Activated naive CD8-positive, alpha-beta T cell (primary cell): ENCODE results near the gene SLC26A9.

Experiments used
- H3K27ac Mint-ChIP-seq: one replicate; pipeline ENCODE4 v1.8.0; 2021; ENCODE audit warnings: mixed read lengths
- H3K27me3 Mint-ChIP-seq: one replicate; pipeline ENCODE4 v1.8.0; 2021; ENCODE audit warnings: mixed read lengths
- H3K36me3 Mint-ChIP-seq: one replicate; pipeline ENCODE4 v1.8.0; 2021; ENCODE audit warnings: mixed read lengths
- H3K4me1 Mint-ChIP-seq: one replicate; pipeline ENCODE4 v1.8.0; 2021; ENCODE audit warnings: low read depth, mixed read lengths
- H3K4me3 Mint-ChIP-seq: one replicate; pipeline ENCODE4 v1.8.0; 2021; ENCODE audit warnings: mild to moderate bottlenecking, mixed read lengths
- H3K9me3 Mint-ChIP-seq: one replicate; pipeline ENCODE4 v1.8.0; 2021; ENCODE audit warnings: low read depth, mixed read lengths

Gene SLC26A9

GRCh38 chr1:205929496-205930194, 13.6 kb downstream of the SLC26A9 start:
- H3K27me3 Mint-ChIP-seq: peaks cover 4% of the 10 kb centered on the region
- no peak overlapping the region for H3K4me3 Mint-ChIP-seq
- no peaks in the 10 kb centered on the region for H3K36me3 Mint-ChIP-seq
- H3K4me1 Mint-ChIP-seq: no peaks in the 10 kb centered on the region
- H3K27ac Mint-ChIP-seq: no peak overlapping the region
- H3K9me3 Mint-ChIP-seq: no peaks in the 10 kb centered on the region

- Mint-ChIP-seq H3K9me3 (no peaks in the 10 kb centered on the region), H3K4me1 (no peaks in the 10 kb centered on the region)
Measured at GRCh38 chr1:205928317-205928716, 14.9 kb downstream of the SLC26A9 start.

GRCh38 chr1:205927676-205928075, 15.6 kb downstream of the SLC26A9 start:
- peaks cover 1% of the 10 kb centered on the region for H3K27me3 Mint-ChIP-seq
- H3K27ac Mint-ChIP-seq: no peak overlapping the region
- H3K4me3 Mint-ChIP-seq: no peak overlapping the region
- no peaks in the 10 kb centered on the region for H3K4me1 Mint-ChIP-seq
- no peaks in the 10 kb centered on the region for H3K9me3 Mint-ChIP-seq
- no peaks in the 10 kb centered on the region for H3K36me3 Mint-ChIP-seq

More at GRCh38 chr1:205928317-205928716, 14.9 kb downstream of the SLC26A9 start:
- H3K36me3 Mint-ChIP-seq: no peaks in the 10 kb centered on the region
- H3K27me3 Mint-ChIP-seq: peaks cover 4% of the 10 kb centered on the region
- no peak overlapping the region for H3K4me3 Mint-ChIP-seq
- no peak overlapping the region for H3K27ac Mint-ChIP-seq

GRCh38 chr1:205927247-205927646, 16.0 kb downstream of the SLC26A9 start:
- Mint-ChIP-seq H3K27ac (no peak overlapping the region), H3K27me3 (no peaks in the 10 kb centered on the region), H3K36me3 (no peaks in the 10 kb centered on the region), H3K4me1 (no peaks in the 10 kb centered on the region), H3K4me3 (no peak overlapping the region), H3K9me3 (no peaks in the 10 kb centered on the region)

GRCh38 chr1:205926636-205927035, 16.6 kb downstream of the SLC26A9 start:
- H3K4me1 Mint-ChIP-seq: no peaks in the 10 kb centered on the region
- no peaks in the 10 kb centered on the region for H3K36me3 Mint-ChIP-seq
- no peak overlapping the region for H3K27ac Mint-ChIP-seq
- no peak overlapping the region for H3K4me3 Mint-ChIP-seq
- no peaks in the 10 kb centered on the region for H3K9me3 Mint-ChIP-seq
- no peaks in the 10 kb centered on the region for H3K27me3 Mint-ChIP-seq

GRCh38 chr1:205926213-205926612, 17.0 kb downstream of the SLC26A9 start:
- H3K36me3 Mint-ChIP-seq: no peaks in the 10 kb centered on the region
- no peaks in the 10 kb centered on the region for H3K27me3 Mint-ChIP-seq
- no peaks in the 10 kb centered on the region for H3K9me3 Mint-ChIP-seq
- no peak overlapping the region for H3K4me3 Mint-ChIP-seq
- H3K4me1 Mint-ChIP-seq: no peaks in the 10 kb centered on the region
- H3K27ac Mint-ChIP-seq: no peak overlapping the region

- no peaks in the 10 kb centered on the region for H3K27me3 Mint-ChIP-seq
- H3K9me3 Mint-ChIP-seq: no peaks in the 10 kb centered on the region
- no peaks in the 10 kb centered on the region for H3K36me3 Mint-ChIP-seq
- H3K4me3 Mint-ChIP-seq: no peak overlapping the region
- no peak overlapping the region for H3K27ac Mint-ChIP-seq
- no peaks in the 10 kb centered on the region for H3K4me1 Mint-ChIP-seq
Measured at GRCh38 chr1:205925736-205926135, 17.5 kb downstream of the SLC26A9 start.

- Mint-ChIP-seq H3K4me3 (no peak overlapping the region), H3K27me3 (peaks cover 2% of the 10 kb centered on the region), H3K27ac (no peak overlapping the region), H3K9me3 (no peaks in the 10 kb centered on the region), H3K4me1 (no peaks in the 10 kb centered on the region), H3K36me3 (no peaks in the 10 kb centered on the region)
Measured at GRCh38 chr1:205924460-205924790, 18.8 kb downstream of the SLC26A9 start.

GRCh38 chr1:205923651-205924459, 19.4 kb downstream of the SLC26A9 start:
- H3K4me3 Mint-ChIP-seq: no peak overlapping the region
- no peaks in the 10 kb centered on the region for H3K9me3 Mint-ChIP-seq
- no peaks in the 10 kb centered on the region for H3K4me1 Mint-ChIP-seq
- H3K36me3 Mint-ChIP-seq: no peaks in the 10 kb centered on the region
- H3K27me3 Mint-ChIP-seq: peaks cover 2% of the 10 kb centered on the region
- H3K27ac Mint-ChIP-seq: no peak overlapping the region

- Mint-ChIP-seq H3K27ac (no peak overlapping the region), H3K36me3 (no peaks in the 10 kb centered on the region), H3K27me3 (peaks cover 2% of the 10 kb centered on the region), H3K4me1 (no peaks in the 10 kb centered on the region), H3K4me3 (no peak overlapping the region), H3K9me3 (no peaks in the 10 kb centered on the region)
Measured at GRCh38 chr1:205922806-205923205, 20.4 kb downstream of the SLC26A9 start.

- H3K27ac Mint-ChIP-seq: no peak overlapping the region
- no peak overlapping the region for H3K4me3 Mint-ChIP-seq
- H3K27me3 Mint-ChIP-seq: peaks cover 2% of the 10 kb centered on the region
- no peaks in the 10 kb centered on the region for H3K4me1 Mint-ChIP-seq
- no peaks in the 10 kb centered on the region for H3K36me3 Mint-ChIP-seq
- no peaks in the 10 kb centered on the region for H3K9me3 Mint-ChIP-seq
Measured at GRCh38 chr1:205922314-205922713, 20.9 kb downstream of the SLC26A9 start.

GRCh38 chr1:205921570-205921909, 21.7 kb downstream of the SLC26A9 start:
- H3K9me3 Mint-ChIP-seq: no peaks in the 10 kb centered on the region
- H3K27ac Mint-ChIP-seq: no peak overlapping the region
- H3K4me1 Mint-ChIP-seq: no peaks in the 10 kb centered on the region
- H3K4me3 Mint-ChIP-seq: no peak overlapping the region
- H3K36me3 Mint-ChIP-seq: no peaks in the 10 kb centered on the region
- H3K27me3 Mint-ChIP-seq: peaks cover 2% of the 10 kb centered on the region

- Mint-ChIP-seq H3K4me1 (no peaks in the 10 kb centered on the region), H3K4me3 (no peak overlapping the region), H3K27me3 (peaks cover 2% of the 10 kb centered on the region), H3K36me3 (no peaks in the 10 kb centered on the region), H3K9me3 (no peaks in the 10 kb centered on the region), H3K27ac (no peak overlapping the region)
Measured at GRCh38 chr1:205920861-205921569, 22.2 kb downstream of the SLC26A9 start.

- H3K4me1 Mint-ChIP-seq: no peaks in the 10 kb centered on the region
- peaks cover 2% of the 10 kb centered on the region for H3K27me3 Mint-ChIP-seq
- H3K4me3 Mint-ChIP-seq: no peak overlapping the region
- H3K9me3 Mint-ChIP-seq: no peaks in the 10 kb centered on the region
- no peak overlapping the region for H3K27ac Mint-ChIP-seq
- H3K36me3 Mint-ChIP-seq: no peaks in the 10 kb centered on the region
Measured at GRCh38 chr1:205920159-205920558, 23.1 kb downstream of the SLC26A9 start.

- Mint-ChIP-seq H3K27me3 (peaks cover 2% of the 10 kb centered on the region), H3K27ac (no peak overlapping the region), H3K4me3 (no peak overlapping the region)
Measured at GRCh38 chr1:205918955-205919746, 24.1 kb downstream of the SLC26A9 start.

More at GRCh38 chr1:205918955-205919746, 24.1 kb downstream of the SLC26A9 start:
- Mint-ChIP-seq H3K4me1 (no peaks in the 10 kb centered on the region), H3K9me3 (no peaks in the 10 kb centered on the region), H3K36me3 (no peaks in the 10 kb centered on the region)
